ENCODE data around the gene HLA-E. TPM values are rescaled to one million over a fixed set of nuclear protein-coding genes. Genes with fewer than 3 reads are reported as not detected.

Gene HLA-E
- total and polyA plus RNA-seq, 4 donors: 502 to 1,209 (median 614) TPM

- H3K36me3 ChIP-seq (ENCODE audit: control insufficient read depth in 4 of 4, insufficient read depth in 4 of 4, low read length in 4 of 4): no peaks in the 10 kb centered on the region
- DNase-seq (no peak), ATAC-seq (ENCODE audit: insufficient read depth, low FRiP score) (no peak)
- peak overlapping the region in 1 of 2 donors; percentile 67 for H3K27ac ChIP-seq (ENCODE audit: low read depth in 1 of 2, low read length in 1 of 2)
- H3K9ac ChIP-seq (ENCODE audit: insufficient read depth in 1 of 2, low read length in 2 of 2): no peak overlapping the region
- no peak for TF ChIP-seq CTCF (IDR thresholded peaks at IDR 0.05; ENCODE audit: control extremely low read depth, extremely low read depth)
- 47 to 55% methylated on average over 2 of the region's 2 CpGs for WGBS, 2 donors
- H3K9me3 ChIP-seq (ENCODE audit: control insufficient read depth in 4 of 4, insufficient read depth in 3 of 4, low read length in 3 of 4): no peaks in the 10 kb centered on the region
- H3K27me3 ChIP-seq (ENCODE audit: control insufficient read depth in 3 of 3, insufficient read depth in 3 of 3, low read length in 2 of 3): no peaks in the 10 kb centered on the region
- H3K4me3 ChIP-seq: no peak overlapping the region
- no peaks in the 10 kb centered on the region for H3K4me1 ChIP-seq (ENCODE audit: control insufficient read depth in 5 of 5, insufficient read depth in 5 of 5, low read length in 5 of 5)
Measured at GRCh38 chr6:30530014-30530413, 40.7 kb downstream of the HLA-E start.

- Histone ChIP-seq H3K4me1 (ENCODE audit: control insufficient read depth in 5 of 5, insufficient read depth in 5 of 5, low read length in 5 of 5) (no peaks in the 10 kb centered on the region), H3K4me3 (no peak overlapping the region), H3K9ac (ENCODE audit: insufficient read depth in 1 of 2, low read length in 2 of 2) (no peak overlapping the region), H3K36me3 (ENCODE audit: control insufficient read depth in 4 of 4, insufficient read depth in 4 of 4, low read length in 4 of 4) (no peaks in the 10 kb centered on the region), H3K27ac (ENCODE audit: low read depth in 1 of 2, low read length in 1 of 2) (peak overlapping the region in 1 of 2 donors; percentile 40), H3K9me3 (ENCODE audit: control insufficient read depth in 4 of 4, insufficient read depth in 3 of 4, low read length in 3 of 4) (no peaks in the 10 kb centered on the region), H3K27me3 (ENCODE audit: control insufficient read depth in 3 of 3, insufficient read depth in 3 of 3, low read length in 2 of 3) (no peaks in the 10 kb centered on the region)
- DNase-seq (peak in 1 of 3 donors; percentile 24), ATAC-seq (ENCODE audit: insufficient read depth, low FRiP score) (no peak)
- TF ChIP-seq CTCF (IDR thresholded peaks at IDR 0.05; ENCODE audit: control extremely low read depth, extremely low read depth): no peak
- 62 to 74% methylated on average over 15 of the region's 15 CpGs for WGBS, 2 donors
Measured at GRCh38 chr6:30533460-30534294, 44.4 kb downstream of the HLA-E start.

- no peak for DNase-seq
- H3K4me1 ChIP-seq (ENCODE audit: control insufficient read depth in 5 of 5, insufficient read depth in 5 of 5, low read length in 5 of 5): peaks cover 0 to 6% (median 0%) of the 10 kb centered on the region in 5 donors
- H3K36me3 ChIP-seq (ENCODE audit: control insufficient read depth in 4 of 4, insufficient read depth in 4 of 4, low read length in 4 of 4): no peaks in the 10 kb centered on the region
- no peaks in the 10 kb centered on the region for H3K9me3 ChIP-seq (ENCODE audit: control insufficient read depth in 4 of 4, insufficient read depth in 3 of 4, low read length in 3 of 4)
- H3K4me3 ChIP-seq: no peak overlapping the region
- no peak overlapping the region for H3K27ac ChIP-seq (ENCODE audit: low read depth in 1 of 2, low read length in 1 of 2)
- H3K27me3 ChIP-seq (ENCODE audit: control insufficient read depth in 3 of 3, insufficient read depth in 3 of 3, low read length in 2 of 3): no peaks in the 10 kb centered on the region
- no peak for ATAC-seq (ENCODE audit: insufficient read depth, low FRiP score)
- no peak overlapping the region for H3K9ac ChIP-seq (ENCODE audit: insufficient read depth in 1 of 2, low read length in 2 of 2)
- TF ChIP-seq CTCF (IDR thresholded peaks at IDR 0.05; ENCODE audit: control extremely low read depth, extremely low read depth): no peak
- WGBS, 2 donors: 83 to 89% methylated on average over 3 of the region's 3 CpGs
Measured at GRCh38 chr6:30537931-30538330, 48.6 kb downstream of the HLA-E start.

Data from lung (tissue), 12 donors.